RWPE1 (cell line): ENCODE measurements around the gene ATP8A1.

Experiments
- CTCF ChIA-PET: fragments of 350-600 bp; sonication (Branson Sonifier 250); formaldehyde crosslinking; extraction: SDS; loops from one replicate; lab custom pipeline; 2021; lab: Yijun Ruan, JAX
- POLR2A ChIA-PET: fragments of 400-600 bp; formaldehyde crosslinking; extraction: SDS; loops from one replicate; lab custom pipeline; 2020; ENCODE audit warnings: antibody characterized with exemption; ENCODE audit not compliant: low non-redundant PET; lab: Yijun Ruan, JAX
- DNase-seq: peaks from one replicate; pipeline ENCODE4 v3.0.0; 2012; ENCODE audit warnings: low spot score
- H3K27ac ChIP-seq: fragments of 450-650 bp; 2 replicates; pipeline ENCODE4 v1.5.1; 2017
- TF ChIP-seq, protein P1 (sequence below): fragments of 450-650 bp; conservative IDR thresholded peaks from 2 replicates; pipeline ENCODE4 v1.5.1; 2017; ENCODE audit warnings: low read depth, mild to moderate bottlenecking

Gene ATP8A1

DNA sequence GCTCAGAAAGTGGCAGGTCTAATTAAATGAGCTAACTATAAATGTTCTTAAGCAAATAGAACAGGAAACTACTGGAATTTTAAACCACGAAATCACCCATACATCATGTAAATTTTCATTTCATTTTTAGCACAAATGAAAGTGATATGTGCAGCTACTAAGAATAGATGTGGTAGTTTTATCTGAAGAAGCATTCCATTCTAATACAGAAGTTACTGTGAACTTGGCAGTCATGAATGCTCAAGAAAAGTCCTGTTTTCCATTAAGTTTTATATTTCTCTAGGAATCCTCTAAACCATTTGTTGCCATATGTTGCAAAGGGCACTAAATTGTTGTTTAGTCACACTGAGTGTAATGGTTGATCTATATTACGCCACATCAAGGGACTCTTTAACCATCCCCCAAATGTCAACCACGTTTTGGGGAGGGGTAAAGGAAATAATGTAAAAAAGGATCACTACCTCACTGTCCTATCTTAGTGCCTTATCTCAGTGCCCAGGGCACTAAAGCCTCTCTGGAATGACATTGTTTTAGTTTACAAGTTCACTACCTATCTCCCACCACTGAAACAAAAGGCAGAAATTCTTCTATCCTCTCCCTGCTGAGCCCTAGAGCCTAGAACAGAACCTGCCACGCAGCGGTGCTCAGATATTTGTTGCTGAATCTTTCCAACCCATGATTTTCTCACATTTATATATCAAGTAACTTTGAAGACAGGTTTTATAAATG lies 141.6 kb downstream of the ATP8A1 start:
- TF ChIP-seq, protein P1, sequence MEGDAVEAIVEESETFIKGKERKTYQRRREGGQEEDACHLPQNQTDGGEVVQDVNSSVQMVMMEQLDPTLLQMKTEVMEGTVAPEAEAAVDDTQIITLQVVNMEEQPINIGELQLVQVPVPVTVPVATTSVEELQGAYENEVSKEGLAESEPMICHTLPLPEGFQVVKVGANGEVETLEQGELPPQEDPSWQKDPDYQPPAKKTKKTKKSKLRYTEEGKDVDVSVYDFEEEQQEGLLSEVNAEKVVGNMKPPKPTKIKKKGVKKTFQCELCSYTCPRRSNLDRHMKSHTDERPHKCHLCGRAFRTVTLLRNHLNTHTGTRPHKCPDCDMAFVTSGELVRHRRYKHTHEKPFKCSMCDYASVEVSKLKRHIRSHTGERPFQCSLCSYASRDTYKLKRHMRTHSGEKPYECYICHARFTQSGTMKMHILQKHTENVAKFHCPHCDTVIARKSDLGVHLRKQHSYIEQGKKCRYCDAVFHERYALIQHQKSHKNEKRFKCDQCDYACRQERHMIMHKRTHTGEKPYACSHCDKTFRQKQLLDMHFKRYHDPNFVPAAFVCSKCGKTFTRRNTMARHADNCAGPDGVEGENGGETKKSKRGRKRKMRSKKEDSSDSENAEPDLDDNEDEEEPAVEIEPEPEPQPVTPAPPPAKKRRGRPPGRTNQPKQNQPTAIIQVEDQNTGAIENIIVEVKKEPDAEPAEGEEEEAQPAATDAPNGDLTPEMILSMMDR = no peak
- DNase-seq = no peak
- no peak overlapping the region for H3K27ac ChIP-seq
- POLR2A ChIA-PET = no interaction called here
- CTCF ChIA-PET = no interaction called here

DNA sequence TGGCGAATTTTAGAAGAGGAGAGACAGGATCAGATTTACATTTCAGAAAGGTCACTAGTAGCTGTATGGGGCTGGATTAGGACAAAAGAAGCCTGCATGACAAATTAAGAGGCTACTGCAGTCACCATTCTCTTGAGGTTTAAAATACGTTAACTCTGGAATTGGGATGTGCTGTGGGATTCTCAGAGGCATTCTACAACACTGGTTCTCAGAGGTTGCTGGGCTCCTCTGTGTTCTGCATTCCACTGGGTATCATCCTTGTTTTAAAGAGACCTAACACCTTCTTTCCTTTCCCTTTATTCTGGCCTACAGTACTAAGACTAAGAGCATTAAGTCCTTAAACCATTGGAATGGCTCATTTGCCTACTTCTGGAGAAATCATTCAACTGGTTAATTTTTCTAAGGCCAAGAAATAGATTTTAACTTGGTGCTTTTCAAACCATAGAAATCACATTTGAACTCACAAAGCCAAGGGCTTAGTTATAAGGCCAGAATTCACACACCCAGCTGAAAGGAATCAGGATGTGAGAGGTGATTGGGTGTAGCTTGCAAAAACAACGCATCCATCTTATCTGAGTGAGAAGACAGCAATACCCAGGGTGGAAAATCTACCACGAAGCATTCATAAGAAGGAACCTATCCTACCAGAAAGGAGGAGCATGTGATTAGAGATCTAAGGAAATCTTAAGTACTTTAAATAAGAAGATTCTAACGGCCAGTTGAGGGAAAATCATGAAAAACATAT lies 143.0 kb downstream of the ATP8A1 start:
- TF ChIP-seq, protein P1 = no peak
- no peak for DNase-seq
- H3K27ac ChIP-seq = no peak overlapping the region
- ChIA-PET CTCF (interaction anchor here (0.5 kb wide), 1 partner anchor 91 kb away, joined by 5 read pairs; no protein-coding TSS in a partner anchor), POLR2A (no interaction called here)

DNA sequence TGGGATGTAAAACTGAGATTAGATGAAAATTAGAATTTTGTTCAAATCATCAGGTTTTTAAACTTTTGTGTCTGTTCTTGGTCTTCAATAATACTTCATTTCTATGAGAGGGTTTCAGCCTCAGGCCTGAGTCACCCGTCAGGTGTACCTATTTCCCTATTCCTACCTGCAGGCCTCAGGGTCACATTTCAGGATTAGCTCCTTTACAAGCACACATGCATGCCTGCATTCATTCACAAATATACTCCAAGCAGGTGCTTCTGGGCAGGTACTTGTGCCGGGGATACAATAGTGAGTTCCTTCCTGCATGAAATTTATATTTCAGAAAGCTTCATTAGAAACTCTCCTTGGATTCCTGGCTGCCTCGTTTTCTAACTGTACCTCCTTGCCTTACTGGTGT lies 144.7 kb downstream of the ATP8A1 start:
- no peak for DNase-seq
- no peak overlapping the region for H3K27ac ChIP-seq
- ChIA-PET POLR2A (no interaction called here), CTCF (interaction anchor here (0.6 kb wide), 1 partner anchor 48 kb away, joined by 6 read pairs; no protein-coding TSS in a partner anchor)
- TF ChIP-seq, protein P1 = no peak

DNA sequence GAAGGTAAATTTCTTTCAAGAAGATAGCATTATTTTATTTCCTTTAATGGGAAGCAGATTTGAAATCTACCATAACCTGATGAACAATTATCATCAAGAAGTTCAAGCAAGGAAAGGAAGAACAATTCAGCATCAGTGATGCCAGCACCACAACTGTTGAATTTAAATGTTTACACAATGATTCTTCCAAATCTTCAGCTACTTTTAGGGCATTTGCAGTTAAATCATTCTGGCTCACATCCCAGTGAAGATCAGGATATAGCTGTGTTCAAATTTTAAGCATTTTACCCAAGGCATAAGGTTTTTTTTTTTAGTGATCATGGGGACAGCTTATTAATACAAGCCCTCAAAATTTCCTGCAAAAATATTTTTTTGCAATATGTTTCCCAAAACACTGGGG lies 146.7 kb downstream of the ATP8A1 start:
- no peak overlapping the region for H3K27ac ChIP-seq
- POLR2A ChIA-PET = no interaction called here
- CTCF ChIA-PET = interaction anchor here (0.7 kb wide), 2 partner anchors 226 to 569 kb away, joined by 5 to 6 read pairs; no protein-coding TSS in a partner anchor
- TF ChIP-seq, protein P1 = no peak
- no peak for DNase-seq

DNA sequence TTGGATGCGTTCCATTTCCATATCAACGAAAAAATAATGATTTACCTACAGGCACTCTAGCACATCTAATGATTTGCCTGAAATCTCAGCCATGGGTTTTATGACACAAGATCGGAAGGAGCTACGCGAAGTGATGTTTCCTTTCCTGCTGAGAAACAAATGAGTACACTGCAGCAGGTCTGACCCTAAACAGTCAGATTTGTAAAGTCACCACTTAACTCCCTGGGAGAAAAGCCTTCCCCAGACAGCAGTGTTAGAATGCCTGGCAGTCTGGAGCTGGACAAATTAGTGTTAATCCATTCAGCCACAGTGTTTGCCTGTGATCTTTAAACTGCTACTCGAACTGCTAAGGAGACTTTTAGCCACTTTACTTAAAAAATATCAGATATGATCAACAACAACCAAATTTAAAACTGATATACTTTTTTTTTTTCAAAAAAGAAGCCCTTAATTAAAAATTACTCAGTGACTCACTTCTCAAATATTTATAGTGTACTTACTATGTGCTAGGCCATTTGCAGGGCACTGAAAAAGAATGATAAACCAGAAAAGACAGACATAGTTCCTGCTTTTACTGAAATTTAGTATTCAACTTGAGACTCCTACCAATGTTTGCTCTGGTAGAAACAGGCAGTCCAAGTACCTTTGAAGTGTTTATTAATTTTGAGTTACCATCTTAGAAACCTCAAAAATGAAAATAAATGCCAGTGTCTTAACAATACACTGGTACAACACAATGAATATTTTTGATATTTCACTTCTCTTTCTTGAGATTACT lies 155.1 kb downstream of the ATP8A1 start:
- DNase-seq = no peak

More for the DNA sequence above, 155.1 kb downstream of the ATP8A1 start:
- TF ChIP-seq, protein P1 = no peak
- H3K27ac ChIP-seq = no peak overlapping the region
- CTCF ChIA-PET = interaction anchor here (0.6 kb wide), 1 partner anchor 415 kb away, joined by 4 read pairs; no protein-coding TSS in a partner anchor
- POLR2A ChIA-PET = no interaction called here
